Vagina (tissue), 2 donors: ENCODE measurements around the gene HARS2. TPM values are rescaled to one million over a fixed set of nuclear protein-coding genes. Genes with fewer than 3 reads are reported as not detected.
"Not testable (repeated sequence)": the region's sequence is repeated elsewhere in the genome, so short reads cannot be mapped to it uniquely, and the experiment has no call there.

Experiments
- DNase-seq, 2 donors: peaks; one replicate each; pipeline ENCODE4 v3.0.0-alpha.2; 2017; ENCODE audit errors: extremely low spot score in 2 of 2
- H3K27ac ChIP-seq: fragments of 200-600 bp; sonication (generic); one replicate; pipeline ENCODE4 v1.5.1; 2019
- H3K27me3 ChIP-seq: fragments of 200-600 bp; sonication (generic); one replicate; pipeline ENCODE4 v1.5.1; 2019
- H3K36me3 ChIP-seq, 2 donors: fragments of 200-600 bp; sonication (generic); one replicate each; pipeline ENCODE4 v1.5.1; 2017 to 2019
- H3K4me1 ChIP-seq: fragments of 200-600 bp; sonication (generic); one replicate; pipeline ENCODE4 v1.5.1; 2019
- H3K4me3 ChIP-seq, 2 donors: fragments of 200-600 bp; sonication (generic); 1 replicate in 1 of 2; 2 replicates in 1 of 2; pipeline ENCODE4 v1.5.1; 2016 to 2019
- H3K9me3 ChIP-seq: fragments of 200-600 bp; sonication (generic); one replicate; pipeline ENCODE4 v1.5.1; 2019
- POLR2A ChIP-seq, 2 donors: fragments of 450-650 bp; IDR thresholded peaks; one replicate each; pipeline ENCODE4 v1.6.1; 2017; ENCODE audit warnings: antibody characterized with exemption in 2 of 2, mild to moderate bottlenecking in 2 of 2, moderate library complexity in 2 of 2
- POLR2AphosphoS5 ChIP-seq, 2 donors: sonication (generic); formaldehyde crosslinking; IDR thresholded peaks; one replicate each; pipeline ENCODE4 v1.9.0; 2017; ENCODE audit warnings: antibody characterized with exemption in 2 of 2, mild to moderate bottlenecking in 2 of 2, low read depth in 1 of 2; ENCODE audit not compliant: insufficient read depth in 1 of 2
- intact Hi-C: fragments of 100-400 bp; cut with DNase I; formaldehyde crosslinking; loops from one replicate; pipeline ENCODE4 v1.15.1; 2023
- total RNA-seq: library from RNA; depleted of rRNA; stranded (reverse); fragments of >200 nt; gene quantifications from one replicate; pipeline ENCODE4 v1.2.3, GENCODE V29; 2016
- TF ChIP-seq, protein P1 (sequence below), 3 experiments: fragments of 450-650 bp in 2 of 3; fragments of 200-600 bp in 1 of 3; sonication (generic) in 1 of 3; IDR thresholded peaks; one replicate each; pipeline ENCODE4 v1.5.1; 2017 to 2019; ENCODE audit warnings: antibody characterized with exemption in 3 of 3, mild to moderate bottlenecking in 2 of 3, moderate library complexity in 2 of 3

Gene HARS2
- total RNA-seq, 1 donor from 2014 or later: 46.2 TPM

DNA sequence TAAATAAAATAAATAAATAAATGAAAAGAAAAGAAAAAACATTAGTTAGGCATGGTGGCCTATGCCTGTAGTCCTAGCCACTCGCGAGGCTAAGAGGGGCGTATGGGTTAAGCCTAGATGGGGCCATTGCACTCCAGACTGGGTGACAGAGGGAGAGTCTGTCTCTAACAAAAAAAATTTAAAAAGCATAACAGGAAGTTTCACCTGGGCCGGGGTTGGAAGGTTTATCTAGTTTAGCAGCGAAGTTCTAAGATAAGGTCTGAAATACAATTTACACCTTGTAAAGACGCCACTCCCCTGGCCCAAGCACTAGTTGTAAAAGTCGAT, 27.0 kb downstream of the HARS2 start:
- no peak overlapping the region for H3K27ac ChIP-seq
- intact Hi-C loops: no loop called here
- no peaks in the 10 kb centered on the region for H3K4me1 ChIP-seq
- H3K36me3 ChIP-seq: no peaks in the 10 kb centered on the region
- no peaks in the 10 kb centered on the region for H3K27me3 ChIP-seq
- DNase-seq: no peak
- TF ChIP-seq POLR2AphosphoS5 (IDR thresholded peaks at IDR 0.05; ENCODE audit: insufficient read depth in 1 of 2, low read depth in 1 of 2) (no peak), POLR2A (IDR thresholded peaks at IDR 0.05) (no peak)
- TF ChIP-seq, protein P1, sequence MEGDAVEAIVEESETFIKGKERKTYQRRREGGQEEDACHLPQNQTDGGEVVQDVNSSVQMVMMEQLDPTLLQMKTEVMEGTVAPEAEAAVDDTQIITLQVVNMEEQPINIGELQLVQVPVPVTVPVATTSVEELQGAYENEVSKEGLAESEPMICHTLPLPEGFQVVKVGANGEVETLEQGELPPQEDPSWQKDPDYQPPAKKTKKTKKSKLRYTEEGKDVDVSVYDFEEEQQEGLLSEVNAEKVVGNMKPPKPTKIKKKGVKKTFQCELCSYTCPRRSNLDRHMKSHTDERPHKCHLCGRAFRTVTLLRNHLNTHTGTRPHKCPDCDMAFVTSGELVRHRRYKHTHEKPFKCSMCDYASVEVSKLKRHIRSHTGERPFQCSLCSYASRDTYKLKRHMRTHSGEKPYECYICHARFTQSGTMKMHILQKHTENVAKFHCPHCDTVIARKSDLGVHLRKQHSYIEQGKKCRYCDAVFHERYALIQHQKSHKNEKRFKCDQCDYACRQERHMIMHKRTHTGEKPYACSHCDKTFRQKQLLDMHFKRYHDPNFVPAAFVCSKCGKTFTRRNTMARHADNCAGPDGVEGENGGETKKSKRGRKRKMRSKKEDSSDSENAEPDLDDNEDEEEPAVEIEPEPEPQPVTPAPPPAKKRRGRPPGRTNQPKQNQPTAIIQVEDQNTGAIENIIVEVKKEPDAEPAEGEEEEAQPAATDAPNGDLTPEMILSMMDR (IDR thresholded peaks at IDR 0.05): no peak
- H3K4me3 ChIP-seq: peak overlapping the region in 1 of 2 donors; percentile 16
- H3K9me3 ChIP-seq: no peaks in the 10 kb centered on the region

DNA sequence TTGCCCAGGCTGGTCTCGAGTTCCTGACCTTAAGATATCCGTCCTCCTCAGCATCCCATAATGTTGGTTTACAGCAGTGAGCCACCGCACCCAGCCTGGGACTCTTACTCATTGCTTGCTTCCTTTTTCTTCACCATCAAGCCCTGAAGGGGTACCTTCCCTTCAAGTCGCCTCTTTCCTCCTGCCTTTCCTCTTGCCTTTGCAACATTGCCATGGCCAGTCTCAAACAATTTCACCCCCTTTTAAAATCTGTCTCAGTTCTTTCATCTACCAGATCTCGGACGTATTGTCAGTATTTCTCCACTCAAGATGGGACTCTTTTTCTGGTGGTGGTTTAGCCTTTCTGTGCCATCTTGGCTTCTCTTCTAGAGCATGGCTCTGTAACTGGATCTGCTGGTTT, 29.5 kb downstream of the HARS2 start:
- DNase-seq, H3K9me3 ChIP-seq, H3K27ac ChIP-seq, H3K36me3 ChIP-seq, H3K27me3 ChIP-seq, intact Hi-C loops, H3K4me3 ChIP-seq, H3K4me1 ChIP-seq: not testable (repeated sequence)

DNA sequence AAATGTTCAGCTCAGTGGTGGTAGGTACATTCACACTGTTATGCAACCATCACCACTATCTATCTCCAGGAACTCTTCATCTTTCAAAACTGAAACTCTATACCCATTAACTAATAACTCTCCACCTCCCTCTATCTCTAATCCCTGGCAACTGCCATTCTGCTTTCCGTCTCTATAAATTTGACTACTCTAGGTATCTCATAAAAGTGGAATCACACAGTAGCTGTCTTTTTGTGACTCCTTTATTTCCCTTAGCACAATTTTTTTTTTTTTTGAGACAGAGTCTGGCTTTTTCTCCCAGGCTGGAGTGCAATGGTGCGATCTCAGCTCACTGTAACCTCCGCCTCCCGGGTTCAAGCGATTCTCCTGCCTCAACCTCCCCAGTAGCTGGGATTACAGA, 30.1 kb downstream of the HARS2 start:
- intact Hi-C loops, DNase-seq, H3K27me3 ChIP-seq, H3K27ac ChIP-seq, H3K4me1 ChIP-seq, H3K4me3 ChIP-seq, H3K9me3 ChIP-seq, H3K36me3 ChIP-seq: not testable (repeated sequence)

DNA sequence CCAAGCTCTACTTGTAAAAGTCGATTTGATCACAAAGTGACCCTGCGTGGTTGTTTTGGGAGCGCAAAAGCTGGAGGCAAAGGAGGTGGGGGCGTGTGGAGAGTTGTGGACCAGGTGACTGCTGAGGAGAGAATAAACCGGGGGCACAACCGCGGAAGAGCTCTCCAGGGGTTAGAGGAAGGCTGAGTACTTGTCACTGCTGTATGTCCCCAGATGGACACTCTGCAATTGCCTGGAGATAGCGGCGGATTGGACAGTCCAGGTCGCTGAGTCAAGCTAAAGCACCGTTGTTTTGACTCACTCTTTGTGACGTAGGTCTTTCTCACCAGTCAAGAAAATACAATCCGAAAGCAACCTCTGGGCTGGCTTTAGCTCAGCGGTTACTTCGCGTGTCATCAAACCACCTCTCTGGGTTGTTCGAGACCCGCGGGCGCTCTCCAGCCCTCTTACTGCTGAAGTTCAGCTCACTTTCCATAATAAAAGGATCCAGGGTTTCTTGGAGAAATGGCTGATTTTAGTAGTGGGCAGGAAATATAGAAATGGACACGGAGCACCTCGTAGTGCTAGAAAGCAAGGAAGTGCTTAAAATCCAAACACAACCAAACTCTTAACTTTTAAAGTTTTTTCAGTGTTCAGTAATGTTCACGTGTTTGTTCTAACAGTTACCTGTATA, 34.7 kb downstream of the HARS2 start:
- no peak overlapping the region for H3K4me3 ChIP-seq
- no peaks in the 10 kb centered on the region for H3K4me1 ChIP-seq
- no peak for DNase-seq

DNA sequence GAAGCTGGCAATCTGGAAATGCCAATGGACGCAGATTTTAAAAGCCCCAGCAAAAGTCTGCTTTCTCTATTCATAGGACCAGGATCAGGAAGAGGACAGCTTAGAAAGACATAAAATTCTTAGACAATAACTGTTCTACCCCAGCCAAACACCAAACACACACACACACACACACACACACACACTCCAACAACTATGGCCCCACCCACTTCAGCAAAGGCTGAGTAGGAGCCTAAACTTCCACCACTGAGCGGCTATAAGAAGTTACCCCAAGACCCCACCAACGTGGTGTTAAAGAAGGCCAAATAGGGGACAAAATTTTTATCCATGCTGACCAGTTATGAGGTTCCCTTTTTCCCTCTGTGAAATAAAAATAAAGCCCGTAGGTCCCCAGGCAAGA, 41.8 kb downstream of the HARS2 start:
- Histone ChIP-seq H3K27me3 (no peaks in the 10 kb centered on the region), H3K36me3 (no peaks in the 10 kb centered on the region), H3K4me1 (no peaks in the 10 kb centered on the region), H3K27ac (no peak overlapping the region), H3K4me3 (no peak overlapping the region), H3K9me3 (no peaks in the 10 kb centered on the region)
- intact Hi-C loops: no loop called here
- TF ChIP-seq, protein P1 (IDR thresholded peaks at IDR 0.05): no peak
- TF ChIP-seq POLR2AphosphoS5 (IDR thresholded peaks at IDR 0.05; ENCODE audit: insufficient read depth in 1 of 2, low read depth in 1 of 2): no peak
- TF ChIP-seq POLR2A (IDR thresholded peaks at IDR 0.05): no peak
- DNase-seq: no peak

More for the DNA sequence above, 34.7 kb downstream of the HARS2 start:
- H3K9me3 ChIP-seq: no peaks in the 10 kb centered on the region
- intact Hi-C loops: no loop called here
- H3K36me3 ChIP-seq: no peaks in the 10 kb centered on the region
- no peaks in the 10 kb centered on the region for H3K27me3 ChIP-seq
- TF ChIP-seq POLR2A (IDR thresholded peaks at IDR 0.05) (no peak), POLR2AphosphoS5 (IDR thresholded peaks at IDR 0.05; ENCODE audit: insufficient read depth in 1 of 2, low read depth in 1 of 2) (no peak)
- TF ChIP-seq, protein P1 (IDR thresholded peaks at IDR 0.05): no peak
- no peak overlapping the region for H3K27ac ChIP-seq

DNA sequence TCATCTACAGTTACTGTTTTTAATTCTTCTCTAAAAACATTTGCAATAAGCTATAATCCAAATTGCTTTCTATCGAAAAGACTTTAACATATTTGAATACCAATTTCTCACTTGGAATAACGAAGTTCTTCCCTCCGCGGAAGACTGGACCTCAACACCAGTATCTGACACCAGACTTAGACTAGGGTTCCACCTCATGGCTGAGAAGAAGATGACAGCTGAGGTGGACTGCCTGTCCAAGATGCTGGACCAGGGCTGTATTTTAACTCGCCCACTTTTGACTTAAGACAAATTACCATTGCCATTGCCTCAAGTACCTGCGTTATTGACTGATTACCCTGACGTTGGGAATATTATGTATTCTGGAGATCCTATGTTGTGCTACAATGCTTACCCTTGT, 43.1 kb downstream of the HARS2 start:
- no peaks in the 10 kb centered on the region for H3K27me3 ChIP-seq
- no peaks in the 10 kb centered on the region for H3K4me1 ChIP-seq
- H3K4me3 ChIP-seq: no peak overlapping the region
- TF ChIP-seq, protein P1 (IDR thresholded peaks at IDR 0.05): no peak
- TF ChIP-seq POLR2A (IDR thresholded peaks at IDR 0.05): no peak
- TF ChIP-seq POLR2AphosphoS5 (IDR thresholded peaks at IDR 0.05; ENCODE audit: insufficient read depth in 1 of 2, low read depth in 1 of 2): no peak
- intact Hi-C loops: no loop called here
- no peak overlapping the region for H3K27ac ChIP-seq
- H3K9me3 ChIP-seq: no peaks in the 10 kb centered on the region
- DNase-seq: no peak
- H3K36me3 ChIP-seq: no peaks in the 10 kb centered on the region
